A549 treated with AZD9567 at 1 μM for 4 hours (cell line): ENCODE data around the gene ANKS1A. TPM values are rescaled to one million over a fixed set of nuclear protein-coding genes. Genes with fewer than 3 reads are reported as not detected.

Experiments
- total RNA-seq: library from RNA; stranded (reverse); fragments of 200-300 nt; extraction: Qiagen RNA extraction; gene quantifications from 5 replicates; pipeline ENCODE4 v1.2.3, GENCODE V29; 2022; ENCODE audit not compliant: insufficient read depth

Gene ANKS1A
- 6.0 to 7.3 TPM (median 6.5 TPM) in 5 replicates for total RNA-seq

GRCh38 chr6:34888874-34889555 is at the start of gene ANKS1A:
Gene ANKS1A (plus strand): TSS chr6:34889255. CDS start chr6:34889403, 148 bp downstream.

GRCh38 chr6:34887753-34888513 is 1.1 kb upstream of the ANKS1A start, which contains the start of gene TAF11:
Gene TAF11 (minus strand): TSS chr6:34888042. CDS start chr6:34887957, 85 bp downstream.

Other genes with a start within 250 kb of the ANKS1A start
- gene ILRUN, start 192.5 kb upstream of the ANKS1A start, total RNA-seq, result 28.4 to 30.6 TPM (median 30.1 TPM) in 5 replicates
- gene SNRPC, start 131.8 kb upstream of the ANKS1A start, total RNA-seq, result 200 to 233 TPM (median 210 TPM) in 5 replicates
- 4.2 to 6.4 TPM (median 5.1 TPM) in 5 replicates for gene BLTP3A, start 97.2 kb upstream of the ANKS1A start, total RNA-seq
- 17.9 to 19.1 TPM (median 18.8 TPM) in 5 replicates for gene TAF11, start 1.2 kb upstream of the ANKS1A start, total RNA-seq